K562 (cell line): Measurements from ENCODE around the gene CCL19. TPM values are rescaled to one million over a fixed set of nuclear protein-coding genes. Genes with fewer than 3 reads are reported as not detected.

Experiments
- CHD4 ChIP-seq: fragments of 200-600 bp; sonication (generic); IDR thresholded peaks from 3 replicates; pipeline ENCODE4 v1.6.1; 2012; ENCODE audit warnings: low read depth, mild to moderate bottlenecking, mixed read lengths, low read length, inconsistent platforms; ENCODE audit not compliant: insufficient read depth, insufficient replicate concordance, poor library complexity, severe bottlenecking
- ETV6 ChIP-seq, 3 experiments: fragments of 150-350 bp in 1 of 3; sonication (generic) in 1 of 3; formaldehyde crosslinking in 1 of 3; IDR thresholded peaks; 2 replicates each; pipeline versions ENCODE4 v1.6.1 to v1.8.0; 2014 to 2022; ENCODE audit warnings: borderline replicate concordance in 2 of 3, low read depth in 2 of 3, antibody characterized with exemption in 1 of 3, low read length in 1 of 3, mild to moderate bottlenecking in 1 of 3, missing genetic modification reagents in 1 of 3
- FOXP1 ChIP-seq: sonication (generic); formaldehyde crosslinking; IDR thresholded peaks from 2 replicates; pipeline ENCODE4 v1.8.0; 2022; ENCODE audit warnings: mild to moderate bottlenecking, missing genetic modification reagents
- MTA3 ChIP-seq: fragments of 450-650 bp; formaldehyde crosslinking; IDR thresholded peaks from 2 replicates; pipeline ENCODE4 v1.6.1; 2017; ENCODE audit warnings: mild to moderate bottlenecking, borderline replicate concordance
- RCOR1 ChIP-seq, 2 experiments: IDR thresholded peaks; 2 replicates each; pipeline ENCODE4 v1.6.1; 2012; ENCODE audit warnings: low read depth in 2 of 2, low read length in 2 of 2, borderline replicate concordance in 1 of 2, improper control_type of control experiment in 1 of 2
- SMAD3 ChIP-seq: fragments of 450-650 bp; formaldehyde crosslinking; conservative IDR thresholded peaks from 2 replicates; pipeline ENCODE4 v1.4.0; 2020; ENCODE audit warnings: mild to moderate bottlenecking
- TSHZ1 ChIP-seq: fragments of 250-450 bp; sonication (Bioruptor Pico); IDR thresholded peaks from 2 replicates; pipeline ENCODE4 v1.4.0; 2020; ENCODE audit warnings: mild to moderate bottlenecking, moderate library complexity
- ZBTB2 ChIP-seq: fragments of 450-650 bp; IDR thresholded peaks from 2 replicates; pipeline ENCODE4 v1.6.1; 2016; ENCODE audit warnings: antibody characterized with exemption
- polyA plus RNA-seq, 8 experiments: library from polyadenylated mRNA; depleted of rRNA in 4 of 8; stranded (reverse) in 5 of 8; unstranded in 3 of 8; fragments of >200 nt; fragmentation: Nextera tagmentation in 2 of 8; fragmentation: Illumina TruSeq in 1 of 8; extraction: Ambion mirVana in 2 of 8; extraction: Trizol in 1 of 8; gene quantifications; 2 replicates each; pipeline versions ENCODE4 v1.2.1 to v1.2.3, GENCODE V29; 2011 to 2014; ENCODE audit warnings: inconsistent platforms in 1 of 8, missing spikeins in 1 of 8
- total RNA-seq, 7 experiments: library from RNA; depleted of rRNA in 6 of 7; stranded (reverse); fragments of >200 nt in 6 of 7; fragmentation: Illumina TruSeq in 2 of 7; extraction: Trizol in 2 of 7; gene quantifications; 2 replicates each; pipeline versions ENCODE4 v1.2.1 to v1.2.3, GENCODE V29; 2011 to 2021; ENCODE audit warnings: low replicate concordance in 1 of 7
- TF ChIP-seq, protein P1 (sequence below), 2 experiments: fragments of 450-650 bp; formaldehyde crosslinking in 1 of 2; IDR thresholded peaks; 2 replicates each; pipeline versions ENCODE4 v1.4.0 to v1.6.1; 2014 to 2020; ENCODE audit warnings: mild to moderate bottlenecking in 2 of 2, borderline replicate concordance in 1 of 2, low read depth in 1 of 2
- TF ChIP-seq, protein P2 (sequence below): fragments of 250-450 bp; sonication (Bioruptor Pico); IDR thresholded peaks from 2 replicates; pipeline ENCODE4 v1.8.0; 2021; ENCODE audit warnings: borderline replicate concordance, mild to moderate bottlenecking, moderate library complexity; ENCODE audit not compliant: poor library complexity, severe bottlenecking

The CCL19 gene
- total and polyA plus RNA-seq, 9 of the 15 experiments (the other 6 are each of a cell fraction or from before 2014, with no cell fraction given), result not detected

DNA sequence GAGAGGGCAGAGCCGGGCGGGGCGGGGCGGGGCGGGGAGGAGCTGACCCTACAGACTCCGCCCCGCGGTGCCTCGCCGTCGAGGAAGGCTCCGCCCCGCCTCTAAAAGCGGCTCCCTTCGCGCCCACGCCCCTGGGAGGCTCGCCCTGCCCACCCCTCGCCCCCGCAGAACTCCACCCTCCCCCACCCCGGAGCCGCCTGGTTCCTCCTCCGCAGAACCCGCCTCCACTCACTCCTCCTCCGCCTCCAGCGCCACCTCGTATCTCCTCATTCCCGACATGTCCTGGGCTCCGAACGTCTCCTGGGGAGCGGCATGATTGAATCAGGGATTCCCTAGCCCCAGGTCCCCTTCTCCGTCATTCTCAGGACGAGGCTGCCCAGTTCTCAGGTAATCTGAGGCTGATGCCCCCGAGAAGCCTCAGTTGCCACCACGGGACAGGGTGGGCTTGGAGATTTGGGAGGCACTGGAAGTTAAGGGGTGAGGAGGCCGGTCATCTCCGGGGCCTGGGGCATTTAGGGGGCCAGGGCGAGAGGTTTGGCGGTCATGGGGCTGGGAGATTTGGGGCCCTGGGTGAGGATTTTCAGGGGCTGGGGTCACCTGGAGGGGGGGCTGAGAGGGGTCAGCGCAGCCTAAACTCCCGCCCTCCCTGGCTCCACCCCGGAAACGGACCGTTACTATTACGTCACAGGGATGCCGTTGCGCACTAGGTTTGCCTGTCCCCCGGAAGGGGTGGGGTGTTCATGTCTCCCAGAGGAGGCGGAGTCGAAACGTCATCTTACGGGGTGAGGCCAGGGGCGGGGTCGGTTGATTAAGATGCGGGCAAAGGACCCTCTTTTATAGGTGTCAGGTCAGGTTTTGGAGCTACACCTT is 25.5 kb downstream of the CCL19 start (continued):
- TF ChIP-seq ZBTB2 (peak; percentile 57; the same call in 1 of the 2 replicates), FOXP1 (CRISPR knock-in tag) (no peak), CHD4 (no peak), TSHZ1 (CRISPR knock-in tag) (no peak), RCOR1 (IDR thresholded peaks at IDR 0.05; ENCODE audit: borderline replicate concordance in 1 of 2, low read depth in 2 of 2, low read length in 2 of 2) (peak in 1 of 2 experiments; percentile 26; a peak in 1 of 4 replicates), MTA3 (peak; percentile 86), ETV6 (IDR thresholded peaks at IDR 0.05; ENCODE audit: borderline replicate concordance in 1 of 2, low read depth in 2 of 2, low read length in 1 of 2) (no peak), ETV6 (CRISPR knock-in tag; IDR thresholded peaks at IDR 0.05; ENCODE audit: borderline replicate concordance) (no peak), SMAD3 (CRISPR knock-in tag) (no peak)
- TF ChIP-seq, protein P1, sequence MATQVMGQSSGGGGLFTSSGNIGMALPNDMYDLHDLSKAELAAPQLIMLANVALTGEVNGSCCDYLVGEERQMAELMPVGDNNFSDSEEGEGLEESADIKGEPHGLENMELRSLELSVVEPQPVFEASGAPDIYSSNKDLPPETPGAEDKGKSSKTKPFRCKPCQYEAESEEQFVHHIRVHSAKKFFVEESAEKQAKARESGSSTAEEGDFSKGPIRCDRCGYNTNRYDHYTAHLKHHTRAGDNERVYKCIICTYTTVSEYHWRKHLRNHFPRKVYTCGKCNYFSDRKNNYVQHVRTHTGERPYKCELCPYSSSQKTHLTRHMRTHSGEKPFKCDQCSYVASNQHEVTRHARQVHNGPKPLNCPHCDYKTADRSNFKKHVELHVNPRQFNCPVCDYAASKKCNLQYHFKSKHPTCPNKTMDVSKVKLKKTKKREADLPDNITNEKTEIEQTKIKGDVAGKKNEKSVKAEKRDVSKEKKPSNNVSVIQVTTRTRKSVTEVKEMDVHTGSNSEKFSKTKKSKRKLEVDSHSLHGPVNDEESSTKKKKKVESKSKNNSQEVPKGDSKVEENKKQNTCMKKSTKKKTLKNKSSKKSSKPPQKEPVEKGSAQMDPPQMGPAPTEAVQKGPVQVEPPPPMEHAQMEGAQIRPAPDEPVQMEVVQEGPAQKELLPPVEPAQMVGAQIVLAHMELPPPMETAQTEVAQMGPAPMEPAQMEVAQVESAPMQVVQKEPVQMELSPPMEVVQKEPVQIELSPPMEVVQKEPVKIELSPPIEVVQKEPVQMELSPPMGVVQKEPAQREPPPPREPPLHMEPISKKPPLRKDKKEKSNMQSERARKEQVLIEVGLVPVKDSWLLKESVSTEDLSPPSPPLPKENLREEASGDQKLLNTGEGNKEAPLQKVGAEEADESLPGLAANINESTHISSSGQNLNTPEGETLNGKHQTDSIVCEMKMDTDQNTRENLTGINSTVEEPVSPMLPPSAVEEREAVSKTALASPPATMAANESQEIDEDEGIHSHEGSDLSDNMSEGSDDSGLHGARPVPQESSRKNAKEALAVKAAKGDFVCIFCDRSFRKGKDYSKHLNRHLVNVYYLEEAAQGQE (IDR thresholded peaks at IDR 0.05; ENCODE audit: borderline replicate concordance), result no peak
- TF ChIP-seq, protein P1 (CRISPR knock-in tag; IDR thresholded peaks at IDR 0.05; ENCODE audit: low read depth), result no peak
- TF ChIP-seq, protein P2, sequence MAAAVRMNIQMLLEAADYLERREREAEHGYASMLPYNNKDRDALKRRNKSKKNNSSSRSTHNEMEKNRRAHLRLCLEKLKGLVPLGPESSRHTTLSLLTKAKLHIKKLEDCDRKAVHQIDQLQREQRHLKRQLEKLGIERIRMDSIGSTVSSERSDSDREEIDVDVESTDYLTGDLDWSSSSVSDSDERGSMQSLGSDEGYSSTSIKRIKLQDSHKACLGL (CRISPR knock-in tag), result no peak
